HAP-1 (cell line): ENCODE results near the gene AXIN1.
"Not testable (repeated sequence)": the region's sequence is repeated elsewhere in the genome, so short reads cannot be mapped to it uniquely, and the experiment has no call there.

Experiments
- DNase-seq, 2 experiments: peaks; one replicate each; pipeline ENCODE4 v3.0.0-alpha.2; 2016 to 2020; ENCODE audit warnings: low spot score in 2 of 2
- H3K27me3 ChIP-seq: fragments of 250-450 bp; sonication (Bioruptor Pico); 2 replicates; pipeline ENCODE4 v1.5.1; 2020; ENCODE audit warnings: low read depth, mild to moderate bottlenecking, moderate library complexity
- H3K36me3 ChIP-seq: fragments of 250-450 bp; sonication (Bioruptor Pico); replicated peaks from 2 replicates; pipeline ENCODE4 v1.5.1; 2020; ENCODE audit warnings: mild to moderate bottlenecking
- H3K4me1 ChIP-seq: fragments of 250-450 bp; sonication (Bioruptor Pico); 2 replicates; pipeline ENCODE4 v1.5.1; 2020; ENCODE audit warnings: mild to moderate bottlenecking
- H3K4me3 ChIP-seq: fragments of 250-450 bp; sonication (Bioruptor Pico); 2 replicates; pipeline ENCODE4 v1.5.1; 2020; ENCODE audit warnings: mild to moderate bottlenecking, moderate library complexity
- H3K9me3 ChIP-seq: fragments of 250-450 bp; sonication (Bioruptor Pico); 2 replicates; pipeline ENCODE4 v1.5.1; 2020; ENCODE audit warnings: mild to moderate bottlenecking, moderate library complexity
- in situ Hi-C: fragments of 300-500 bp; cut with MboI; formaldehyde crosslinking; loops from 3 replicates; pipeline ENCODE4 v1.14.3; 2020; ENCODE audit warnings: low sequenced_read_pairs, inconsistent platforms, mixed read lengths

AXIN1 gene

GRCh38 chr16:345772-346171 is 6.8 kb downstream of the AXIN1 start:
- H3K9me3 ChIP-seq, result no peaks in the 10 kb centered on the region
- in situ Hi-C loops, result no loop called here
- no peaks in the 10 kb centered on the region for H3K27me3 ChIP-seq
- no peaks in the 10 kb centered on the region; the same call in 1 of the 2 replicates for H3K4me1 ChIP-seq
- H3K4me3 ChIP-seq, result no peak overlapping the region
- no peak for DNase-seq
- H3K36me3 ChIP-seq, result peaks cover 55% of the 10 kb centered on the region

GRCh38 chr16:342455-343213 is 9.9 kb downstream of the AXIN1 start:
- Histone ChIP-seq H3K4me1 (no peaks in the 10 kb centered on the region), H3K9me3 (no peaks in the 10 kb centered on the region), H3K4me3 (no peak overlapping the region), H3K36me3 (peaks cover 42% of the 10 kb centered on the region), H3K27me3 (no peaks in the 10 kb centered on the region)
- no peak for DNase-seq
- in situ Hi-C loops, result no loop called here

GRCh38 chr16:341974-342336 is 10.6 kb downstream of the AXIN1 start:
- DNase-seq, in situ Hi-C loops, H3K4me1 ChIP-seq, H3K27me3 ChIP-seq, H3K4me3 ChIP-seq, H3K9me3 ChIP-seq: not testable (repeated sequence)
- peaks cover 35% of the 10 kb centered on the region for H3K36me3 ChIP-seq

GRCh38 chr16:341095-341973 is 11.2 kb downstream of the AXIN1 start:
- DNase-seq, H3K4me1 ChIP-seq, in situ Hi-C loops, H3K4me3 ChIP-seq, H3K27me3 ChIP-seq, H3K9me3 ChIP-seq: not testable (repeated sequence)
- H3K36me3 ChIP-seq, result peaks cover 29% of the 10 kb centered on the region

- H3K4me1 ChIP-seq, result no peaks in the 10 kb centered on the region
- peaks cover 21% of the 10 kb centered on the region for H3K36me3 ChIP-seq
- no peak overlapping the region for H3K4me3 ChIP-seq
- no peak for DNase-seq
- in situ Hi-C loops, result no loop called here
- H3K9me3 ChIP-seq, result no peaks in the 10 kb centered on the region
- no peaks in the 10 kb centered on the region for H3K27me3 ChIP-seq
Observed at GRCh38 chr16:340370-341091, 12.0 kb downstream of the AXIN1 start.

- Histone ChIP-seq H3K27me3 (no peaks in the 10 kb centered on the region), H3K9me3 (no peaks in the 10 kb centered on the region), H3K4me3 (no peak overlapping the region), H3K4me1 (no peaks in the 10 kb centered on the region; the same call in 1 of the 2 replicates), H3K36me3 (peaks cover 12% of the 10 kb centered on the region)
- in situ Hi-C loops, result no loop called here
- DNase-seq, result no peak
Observed at GRCh38 chr16:339680-340079, 12.8 kb downstream of the AXIN1 start.

- H3K4me3 ChIP-seq, result no peak overlapping the region
- in situ Hi-C loops, result no loop called here
- no peaks in the 10 kb centered on the region for H3K27me3 ChIP-seq
- peaks cover 4% of the 10 kb centered on the region for H3K4me1 ChIP-seq
- no peak for DNase-seq
- peaks cover 9% of the 10 kb centered on the region for H3K36me3 ChIP-seq
- H3K9me3 ChIP-seq, result no peaks in the 10 kb centered on the region
Observed at GRCh38 chr16:337975-338575, 14.4 kb downstream of the AXIN1 start.

- Histone ChIP-seq H3K36me3 (peaks cover 4% of the 10 kb centered on the region), H3K4me1 (peaks cover 7% of the 10 kb centered on the region), H3K9me3 (no peaks in the 10 kb centered on the region), H3K27me3 (no peaks in the 10 kb centered on the region), H3K4me3 (no peak overlapping the region)
- in situ Hi-C loops, result no loop called here
- no peak for DNase-seq
Observed at GRCh38 chr16:337437-337836, 15.1 kb downstream of the AXIN1 start.

- in situ Hi-C loops, result no loop called here
- Histone ChIP-seq H3K4me1 (peaks cover 13% of the 10 kb centered on the region), H3K9me3 (no peaks in the 10 kb centered on the region), H3K27me3 (no peaks in the 10 kb centered on the region), H3K4me3 (no peak overlapping the region), H3K36me3 (no peaks in the 10 kb centered on the region)
- no peak for DNase-seq
Observed at GRCh38 chr16:336269-336668, 16.3 kb downstream of the AXIN1 start.

GRCh38 chr16:334861-335632 is 17.5 kb downstream of the AXIN1 start:
- H3K4me3 ChIP-seq, H3K36me3 ChIP-seq, H3K9me3 ChIP-seq, H3K27me3 ChIP-seq, in situ Hi-C loops: not testable (repeated sequence)
- DNase-seq, result peak in 1 of 2 experiments; percentile 54
- H3K4me1 ChIP-seq, result peaks cover 25% of the 10 kb centered on the region

- H3K27me3 ChIP-seq, H3K36me3 ChIP-seq, H3K9me3 ChIP-seq, DNase-seq, H3K4me3 ChIP-seq, in situ Hi-C loops: not testable (repeated sequence)
- H3K4me1 ChIP-seq, result peaks cover 25% of the 10 kb centered on the region
Observed at GRCh38 chr16:334164-334832, 18.2 kb downstream of the AXIN1 start.

GRCh38 chr16:333406-334094 is 19.0 kb downstream of the AXIN1 start:
- no peaks in the 10 kb centered on the region for H3K9me3 ChIP-seq
- in situ Hi-C loops, result no loop called here
- no peak for DNase-seq
- no peaks in the 10 kb centered on the region for H3K27me3 ChIP-seq
- no peaks in the 10 kb centered on the region for H3K36me3 ChIP-seq
- no peak overlapping the region for H3K4me3 ChIP-seq
- peaks cover 25% of the 10 kb centered on the region for H3K4me1 ChIP-seq
